ENCODE results near the gene PHAF1. TPM values are rescaled to one million over a fixed set of nuclear protein-coding genes. Genes with fewer than 3 reads are reported as not detected.
A peak's percentile ranks its signal among the peaks of the same experiment; 100 is the strongest.

PHAF1 gene
- total and polyA plus RNA-seq, 8 donors = 4.6 to 39.6 (median 7.6) TPM

- H3K27ac ChIP-seq = peak overlapping the region; percentile 80 to 97 (median 92)
- H3K9me3 ChIP-seq = no peaks in the 10 kb centered on the region
- H3K4me1 ChIP-seq = peaks cover 57 to 89% (median 80%) of the 10 kb centered on the region in 4 donors
- 2 to 5% (median 4%) methylated on average over 26 to 34 of the region's 34 CpGs for WGBS, 5 donors
- H3K4me3 ChIP-seq = peak overlapping the region; percentile 74 to 89 (median 82)
- TF ChIP-seq POLR2AphosphoS5 (IDR thresholded peaks at IDR 0.05) = peak in 1 of 3 donors; percentile 5
- no peak for TF ChIP-seq POLR2A (IDR thresholded peaks at IDR 0.05)
- TF ChIP-seq EP300 (IDR thresholded peaks at IDR 0.05) = no peak
- TF ChIP-seq CTCF (IDR thresholded peaks at IDR 0.05) = no peak
- intact Hi-C loops (cut with DNase I; ENCODE audit: low total_unique reads) = no loop called here
- H3K36me3 ChIP-seq = peaks cover 0 to 7% (median 3%) of the 10 kb centered on the region in 4 donors
- DNase-seq = peak; percentile 69 to 78
- peaks cover 0 to 36% (median 12%) of the 10 kb centered on the region in 3 donors for H3K27me3 ChIP-seq
Measured at GRCh38 chr16:67158637-67159600, 49.2 kb downstream of the PHAF1 start.

GRCh38 chr16:67161595-67162058, 51.9 kb downstream of the PHAF1 start:
- Histone ChIP-seq H3K36me3 (no peaks in the 10 kb centered on the region), H3K9me3 (no peaks in the 10 kb centered on the region), H3K4me3 (peak overlapping the region in 3 of 4 donors; percentile 74 to 89 (median 76)), H3K4me1 (peaks cover 57 to 89% (median 79%) of the 10 kb centered on the region in 4 donors), H3K27ac (peak overlapping the region in 3 of 5 donors; percentile 11 to 92 (median 17)), H3K27me3 (peaks cover 0 to 54% (median 25%) of the 10 kb centered on the region in 3 donors)
- no peak for TF ChIP-seq POLR2AphosphoS5 (IDR thresholded peaks at IDR 0.05)
- no peak for TF ChIP-seq EP300 (IDR thresholded peaks at IDR 0.05)
- no peak for TF ChIP-seq POLR2A (IDR thresholded peaks at IDR 0.05)
- no peak for TF ChIP-seq CTCF (IDR thresholded peaks at IDR 0.05)
- DNase-seq = peak in 1 of 2 donors; percentile 21
- WGBS, 5 donors = 47 to 58% (median 54%) methylated on average over 25 of the region's 25 CpGs
- intact Hi-C loops (cut with DNase I; ENCODE audit: low total_unique reads) = no loop called here

GRCh38 chr16:67162506-67163163, 52.9 kb downstream of the PHAF1 start:
- Histone ChIP-seq H3K27me3 (peaks cover 0 to 64% (median 25%) of the 10 kb centered on the region in 3 donors), H3K4me3 (peak overlapping the region; percentile 30 to 49 (median 36)), H3K9me3 (no peaks in the 10 kb centered on the region), H3K36me3 (no peaks in the 10 kb centered on the region), H3K4me1 (peaks cover 57 to 84% (median 75%) of the 10 kb centered on the region in 4 donors), H3K27ac (peak overlapping the region in 3 of 5 donors; percentile 73 to 80 (median 76))
- intact Hi-C loops (cut with DNase I; ENCODE audit: low total_unique reads) = no loop called here
- DNase-seq = peak in 1 of 2 donors; percentile 16
- WGBS, 5 donors = 41 to 61% (median 54%) methylated on average over 21 to 44 of the region's 44 CpGs
- no peak for TF ChIP-seq POLR2A (IDR thresholded peaks at IDR 0.05)
- no peak for TF ChIP-seq CTCF (IDR thresholded peaks at IDR 0.05)
- no peak for TF ChIP-seq POLR2AphosphoS5 (IDR thresholded peaks at IDR 0.05)
- no peak for TF ChIP-seq EP300 (IDR thresholded peaks at IDR 0.05)
